Endothelial cell of umbilical vein (primary cell): Measurements from ENCODE around the gene HOXD8. TPM values are rescaled to one million over a fixed set of nuclear protein-coding genes. Genes with fewer than 3 reads are reported as not detected.

Experiments
- BruUV-seq: library from RNA; stranded (reverse); fragments of 400-500 nt; replicated peaks from 2 replicates; lab custom pipeline; 2021; lab: Mats Ljungman, UMichigan
- CTCF ChIA-PET: fragments of 300-600, 350-600 bp; sonication (Branson Sonifier 250); formaldehyde crosslinking; loops from one replicate; lab custom pipeline; 2021; ENCODE audit warnings: antibody characterized with exemption, inconsistent platforms; lab: Charles Lee
- POLR2A ChIA-PET: fragments of 300-600, 350-600 bp; sonication (Branson Sonifier 250); formaldehyde crosslinking; loops from one replicate; lab custom pipeline; 2021; ENCODE audit warnings: antibody characterized with exemption, inconsistent platforms; lab: Charles Lee
- DNase-seq: peaks from one replicate; pipeline ENCODE4 v3.0.0-alpha.2; 2011; ENCODE audit warnings: low read depth, low spot score
- FAIRE-seq: peaks from 2 replicates; lab custom pipeline; 2011; peaks lifted over from hg19 to GRCh38; lab: Jason Lieb, UNC
- H2AFZ ChIP-seq: 2 replicates; pipeline ENCODE4 v1.6.0; 2012; ENCODE audit warnings: low read depth, low read length, control low read depth, inconsistent platforms
- H3K27ac ChIP-seq: 2 replicates; pipeline ENCODE4 v1.5.1; 2011; ENCODE audit warnings: low read depth, mild to moderate bottlenecking, control low read depth, low read length, moderate library complexity; ENCODE audit not compliant: insufficient read depth
- H3K27me3 ChIP-seq, 2 experiments: 2 replicates each; pipeline versions ENCODE4 v1.6.0 to v1.6.1; 2011; ENCODE audit warnings: low read length in 2 of 2, mixed read lengths in 1 of 2; ENCODE audit not compliant: control insufficient read depth in 2 of 2, insufficient read depth in 2 of 2
- H3K36me3 ChIP-seq, 2 experiments: 2 replicates in 1 of 2; 3 replicates in 1 of 2; pipeline ENCODE4 v1.5.1; 2011; ENCODE audit warnings: low read length in 2 of 2, mild to moderate bottlenecking in 1 of 2, moderate library complexity in 1 of 2; ENCODE audit not compliant: control insufficient read depth in 2 of 2, insufficient read depth in 2 of 2; ENCODE audit errors: extremely low read depth in 1 of 2
- H3K4me1 ChIP-seq: 3 replicates; pipeline ENCODE4 v1.5.1; 2011; ENCODE audit warnings: mild to moderate bottlenecking, low read length; ENCODE audit not compliant: control insufficient read depth, insufficient read depth; ENCODE audit errors: extremely low read depth
- H3K4me2 ChIP-seq: 2 replicates; pipeline ENCODE4 v1.6.1; 2011; ENCODE audit warnings: low read length, control low read depth, mixed read lengths; ENCODE audit not compliant: insufficient read depth
- H3K4me3 ChIP-seq, 3 experiments: fragments of 200-600 bp in 1 of 3; sonication (generic), shearing (Covaris generic) in 1 of 3; replicated peaks in 1 of 3; 2 replicates each; pipeline ENCODE4 v1.5.1; 2011 to 2016; ENCODE audit warnings: control low read depth in 3 of 3, low read length in 3 of 3, mild to moderate bottlenecking in 2 of 3, inconsistent platforms in 1 of 3, low read depth in 1 of 3, moderate library complexity in 1 of 3; ENCODE audit not compliant: insufficient read depth in 1 of 3
- H3K79me2 ChIP-seq: 2 replicates; pipeline ENCODE4 v1.6.0; 2012; ENCODE audit warnings: low read length, inconsistent platforms; ENCODE audit not compliant: control insufficient read depth, insufficient read depth
- H3K9ac ChIP-seq: replicated peaks from 2 replicates; pipeline ENCODE3; 2011; ENCODE audit warnings: low read length, control low read depth; ENCODE audit not compliant: insufficient read depth; ENCODE audit errors: extremely low read depth
- H3K9me1 ChIP-seq: replicated peaks from 3 replicates; pipeline ENCODE4 v1.6.0; 2011; ENCODE audit warnings: mild to moderate bottlenecking, low read length; ENCODE audit not compliant: control insufficient read depth, insufficient read depth; ENCODE audit errors: extremely low read depth
- H3K9me3 ChIP-seq: replicated peaks from 2 replicates; pipeline ENCODE4 v1.5.1; 2012; ENCODE audit warnings: low read length, inconsistent platforms; ENCODE audit not compliant: control insufficient read depth, insufficient read depth
- H4K20me1 ChIP-seq: replicated peaks from 2 replicates; pipeline ENCODE3; 2011; ENCODE audit warnings: mild to moderate bottlenecking, low read length; ENCODE audit not compliant: control insufficient read depth, insufficient read depth; ENCODE audit errors: extremely low read depth
- EZH2 ChIP-seq: IDR thresholded peaks from 2 replicates; pipeline ENCODE4 v1.6.1; 2012; ENCODE audit warnings: borderline replicate concordance, low read depth, mild to moderate bottlenecking, moderate library complexity, low read length, inconsistent platforms; ENCODE audit not compliant: severe bottlenecking
- dilution Hi-C: fragments of 300-500 bp; cut with MboI; formaldehyde crosslinking; loops from one replicate; pipeline ENCODE4 v1.15.0; 2019; ENCODE audit warnings: low sequenced_read_pairs; ENCODE audit not compliant: extremely low pct_ligation_motif_present
- intact Hi-C: fragments of 100-400 bp; cut with micrococcal nuclease; formaldehyde crosslinking; loops from one replicate; pipeline ENCODE4 v1.10.0; 2022
- polyA plus RNA-seq, 4 experiments: library from polyadenylated mRNA; depleted of rRNA in 3 of 4; stranded (reverse) in 3 of 4; unstranded in 1 of 4; fragments of >200 nt; gene quantifications; 2 replicates each; pipeline versions ENCODE4 v1.2.1 to v1.2.3, GENCODE V29; 2011 to 2012; ENCODE audit warnings: missing spikeins in 1 of 4
- total RNA-seq: library from RNA; stranded (reverse); gene quantifications from 2 replicates; pipeline ENCODE4 v1.2.3, GENCODE V29; 2021
- TF ChIP-seq, protein P1 (sequence below), 2 donors: IDR thresholded peaks; 1 replicate in 1 of 2; 2 replicates in 1 of 2; pipeline ENCODE4 v1.5.1; 2011; ENCODE audit warnings: low read length in 2 of 2, mild to moderate bottlenecking in 2 of 2, moderate library complexity in 2 of 2, control low read depth in 1 of 2, inconsistent platforms in 1 of 2, low read depth in 1 of 2; ENCODE audit not compliant: insufficient read depth in 1 of 2; ENCODE audit errors: extremely low read depth in 1 of 2

Gene HOXD8
- total and polyA plus RNA-seq, 2 donors (not counting 3 experiments of a cell fraction or from before 2014, with no cell fraction given) = 6.4 to 15.6 TPM

DNA sequence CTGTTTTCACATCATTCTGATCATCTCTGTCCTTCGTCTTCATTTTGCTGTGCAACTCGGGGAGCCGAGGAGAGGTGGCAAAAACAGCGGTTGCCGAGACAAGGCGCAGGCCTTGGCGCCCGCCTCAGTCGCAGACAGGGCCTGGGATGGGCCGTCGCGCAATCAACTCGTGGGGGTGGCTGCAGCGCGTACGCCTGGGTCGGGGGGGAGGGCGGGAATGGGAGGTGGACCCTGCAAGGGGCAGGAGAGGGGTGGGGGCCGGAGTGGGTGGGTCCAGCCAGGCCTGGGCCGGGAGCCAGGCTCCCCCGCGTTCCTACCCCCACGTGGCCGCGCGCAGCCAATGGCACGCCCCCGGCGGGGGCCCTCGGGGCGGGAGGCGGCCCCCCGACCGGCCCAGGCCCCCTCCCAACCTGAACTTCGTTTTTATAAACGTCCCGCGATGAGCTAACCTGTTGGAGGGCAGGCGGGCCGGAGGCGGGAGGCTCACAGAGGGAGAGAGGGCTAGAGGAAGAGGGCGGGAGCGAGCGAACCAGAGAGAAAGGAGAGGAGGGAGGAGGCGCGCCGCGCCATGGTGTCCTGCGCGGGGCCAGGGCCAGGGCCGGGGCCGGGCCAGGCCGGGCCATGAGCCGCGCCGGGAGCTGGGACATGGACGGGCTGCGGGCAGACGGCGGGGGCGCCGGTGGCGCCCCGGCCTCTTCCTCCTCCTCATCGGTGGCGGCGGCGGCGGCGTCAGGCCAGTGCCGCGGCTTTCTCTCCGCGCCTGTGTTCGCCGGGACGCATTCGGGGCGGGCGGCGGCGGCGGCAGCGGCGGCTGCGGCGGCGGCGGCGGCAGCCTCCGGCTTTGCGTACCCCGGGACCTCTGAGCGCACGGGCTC lies 37.0 kb upstream of the HOXD8 start, which contains the start of gene HOXD13:
HOXD13 (plus strand) TSS at position 452 of the 875 bp plus-strand sequence; CDS start at position 622, 170 bp downstream.
- Histone ChIP-seq H2AFZ (peak within 1 kb of the TSS; percentile 32), H3K27ac (no peak within 1 kb of the TSS), H3K36me3 (no peaks in the 10 kb centered on the region), H3K27me3 (peaks cover 86 to 98% of the 10 kb centered on the region in 2 experiments), H3K4me3 (no peak within 1 kb of the TSS), H3K4me1 (peaks cover 5% of the 10 kb centered on the region), H3K4me2 (no peak within 1 kb of the TSS), H3K9ac (no peak within 1 kb of the TSS), H3K79me2 (no peaks in the 10 kb centered on the region), H4K20me1 (peaks cover 6% of the 10 kb centered on the region), H3K9me1 (no peaks in the 10 kb centered on the region), H3K9me3 (no peaks in the 10 kb centered on the region)
- TF ChIP-seq, protein P1, sequence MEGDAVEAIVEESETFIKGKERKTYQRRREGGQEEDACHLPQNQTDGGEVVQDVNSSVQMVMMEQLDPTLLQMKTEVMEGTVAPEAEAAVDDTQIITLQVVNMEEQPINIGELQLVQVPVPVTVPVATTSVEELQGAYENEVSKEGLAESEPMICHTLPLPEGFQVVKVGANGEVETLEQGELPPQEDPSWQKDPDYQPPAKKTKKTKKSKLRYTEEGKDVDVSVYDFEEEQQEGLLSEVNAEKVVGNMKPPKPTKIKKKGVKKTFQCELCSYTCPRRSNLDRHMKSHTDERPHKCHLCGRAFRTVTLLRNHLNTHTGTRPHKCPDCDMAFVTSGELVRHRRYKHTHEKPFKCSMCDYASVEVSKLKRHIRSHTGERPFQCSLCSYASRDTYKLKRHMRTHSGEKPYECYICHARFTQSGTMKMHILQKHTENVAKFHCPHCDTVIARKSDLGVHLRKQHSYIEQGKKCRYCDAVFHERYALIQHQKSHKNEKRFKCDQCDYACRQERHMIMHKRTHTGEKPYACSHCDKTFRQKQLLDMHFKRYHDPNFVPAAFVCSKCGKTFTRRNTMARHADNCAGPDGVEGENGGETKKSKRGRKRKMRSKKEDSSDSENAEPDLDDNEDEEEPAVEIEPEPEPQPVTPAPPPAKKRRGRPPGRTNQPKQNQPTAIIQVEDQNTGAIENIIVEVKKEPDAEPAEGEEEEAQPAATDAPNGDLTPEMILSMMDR (IDR thresholded peaks at IDR 0.05; ENCODE audit: extremely low read depth in 1 of 2, insufficient read depth in 1 of 2, low read depth in 1 of 2, low read length in 2 of 2) = no peak
- TF ChIP-seq EZH2 = peak; percentile 76
- no peak for FAIRE-seq
- DNase-seq = no peak
- CTCF ChIA-PET = interaction anchor here (1.2 to 2.1 kb wide), 2 partner anchors 402 to 724 kb away, joined by 5 to 6 read pairs; no protein-coding TSS in a partner anchor
- no TSS peak for BruUV-seq
- POLR2A ChIA-PET = no interaction called here
- dilution Hi-C loops = no loop called here
- intact Hi-C loops = no loop called here
